ENCODE results near the gene COG5.

The COG5 gene

DNA sequence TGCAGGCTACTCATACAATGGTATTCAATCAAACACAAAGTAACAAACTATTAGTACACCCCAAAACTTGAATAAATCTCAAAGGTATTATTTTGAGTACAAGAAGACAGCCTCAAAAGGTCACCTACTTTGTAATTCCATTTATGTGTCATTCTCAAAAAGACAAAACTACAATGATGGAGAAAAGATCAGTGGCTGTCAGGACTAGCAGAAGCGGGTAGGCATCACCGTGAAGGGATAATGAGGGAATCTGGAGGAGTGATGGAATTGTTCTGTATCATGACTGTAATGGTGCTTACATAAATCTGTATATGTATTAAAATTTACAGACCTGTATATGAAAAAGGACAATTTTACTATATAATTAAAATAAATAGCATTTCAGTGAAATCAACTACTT is 37.0 kb downstream of the COG5 start:
- in situ Hi-C loops (cut with MboI; ENCODE audit: low sequenced_read_pairs): no loop called here

DNA sequence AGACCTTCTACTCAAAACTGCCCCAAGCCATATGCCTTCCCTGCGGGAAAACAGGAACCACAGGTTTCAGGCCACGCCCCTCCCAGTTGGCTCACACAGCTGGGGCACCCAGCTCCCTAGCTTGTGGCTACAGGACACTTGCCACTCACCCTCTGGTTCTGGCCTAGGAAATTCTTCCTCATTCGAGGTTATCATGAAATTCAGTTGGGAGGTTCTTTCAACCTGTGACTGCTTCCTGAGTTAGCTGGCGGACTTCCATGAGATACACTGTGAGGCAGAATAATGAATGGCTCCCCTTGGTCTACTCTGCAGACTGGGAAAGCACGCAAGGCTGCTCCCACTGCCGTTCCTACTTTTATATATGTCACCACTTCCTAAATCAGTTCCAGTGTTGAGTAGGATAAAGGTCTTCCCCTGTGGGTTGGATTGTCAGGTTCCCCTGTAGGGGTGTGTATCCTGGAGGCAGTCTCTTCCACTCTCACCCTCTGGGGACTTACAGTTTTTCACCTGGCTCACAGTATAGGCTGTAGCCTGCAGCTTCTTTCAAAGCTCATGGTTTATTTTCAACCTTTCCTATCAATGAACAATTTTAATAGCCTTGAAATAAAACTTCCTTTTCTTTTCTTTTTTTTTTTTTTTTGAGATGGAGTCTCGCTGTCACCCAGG is 56.9 kb downstream of the COG5 start:
- in situ Hi-C loops (cut with MboI; ENCODE audit: low sequenced_read_pairs): no loop called here

DNA sequence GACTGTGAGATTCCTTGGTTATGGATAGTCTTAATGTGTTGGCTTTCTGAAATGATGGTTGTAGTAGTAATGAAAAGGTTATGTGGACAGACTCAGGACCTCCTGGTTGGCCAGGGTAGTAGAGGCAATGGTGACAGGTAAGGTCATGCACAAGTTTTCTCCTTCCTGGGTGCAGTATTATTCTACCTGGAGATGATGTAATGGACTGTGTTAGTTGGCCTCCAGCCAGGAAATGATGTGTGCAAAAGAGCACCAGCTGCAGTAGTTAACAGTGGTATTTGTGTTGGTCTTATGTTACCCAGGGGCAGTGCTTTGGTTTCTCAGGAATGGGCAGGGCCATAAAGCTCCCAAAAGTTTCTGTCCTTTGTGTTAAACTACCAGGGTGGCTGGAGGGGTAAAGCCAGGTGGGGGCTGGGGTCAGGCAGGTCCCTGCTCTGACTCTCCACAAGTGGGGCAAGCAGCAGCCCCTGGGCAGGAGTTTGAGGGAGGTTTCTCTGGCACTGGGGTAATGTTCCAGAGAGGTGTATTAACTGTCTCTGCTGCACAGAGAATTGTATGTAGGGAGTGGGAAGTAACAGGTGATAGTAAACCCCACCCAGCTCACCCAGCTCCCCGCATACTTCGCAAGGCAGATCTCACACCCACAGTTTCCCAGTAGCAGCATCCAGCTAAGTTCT is 57.6 kb downstream of the COG5 start:
- in situ Hi-C loops (cut with MboI; ENCODE audit: low sequenced_read_pairs): no loop called here

GRCh38 chr7:107505362-107505761 is 58.4 kb downstream of the COG5 start:
- in situ Hi-C loops (cut with MboI; ENCODE audit: low sequenced_read_pairs): no loop called here

GRCh38 chr7:107503687-107504086 is 60.0 kb downstream of the COG5 start:
- in situ Hi-C loops (cut with MboI; ENCODE audit: low sequenced_read_pairs): no loop called here

DNA sequence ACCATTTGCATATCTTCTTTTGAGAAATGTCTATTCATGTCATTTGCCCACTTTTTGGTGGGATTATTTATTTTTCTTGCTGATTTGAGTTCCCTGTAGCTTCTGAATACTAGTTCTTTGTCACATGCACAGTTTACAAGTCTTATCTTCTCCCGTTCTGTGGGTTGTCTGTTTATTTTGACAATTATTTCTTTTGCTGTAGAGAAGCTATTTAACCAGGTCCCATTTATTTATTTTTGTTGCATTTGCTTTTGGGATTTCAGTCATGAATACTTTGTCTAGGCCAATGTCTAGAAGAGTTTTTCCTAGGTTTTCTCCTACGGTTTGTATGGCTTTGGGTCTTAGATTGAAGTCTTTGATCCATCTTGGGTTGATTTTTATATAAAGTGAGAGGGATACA is 60.9 kb downstream of the COG5 start:
- in situ Hi-C loops (cut with MboI; ENCODE audit: low sequenced_read_pairs): no loop called here

DNA sequence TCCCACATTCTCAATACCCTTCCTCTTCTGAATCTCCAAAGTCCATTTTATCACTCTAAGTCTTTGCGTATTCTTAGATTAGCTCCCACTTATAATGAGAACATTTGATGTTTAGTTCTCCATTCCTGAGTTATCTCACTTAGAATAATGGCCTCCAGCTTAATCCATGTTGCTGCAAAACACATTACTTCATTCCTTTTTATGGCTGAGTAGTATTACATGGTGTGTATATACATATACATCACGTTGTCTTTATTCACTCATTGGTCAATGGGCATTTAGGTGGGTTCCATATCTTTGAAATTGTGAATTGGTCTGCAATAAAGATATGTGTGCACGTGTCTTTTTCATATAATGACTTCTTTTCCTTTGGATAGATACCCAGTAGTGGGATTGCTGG is 61.6 kb downstream of the COG5 start:
- in situ Hi-C loops (cut with MboI; ENCODE audit: low sequenced_read_pairs): no loop called here

DNA sequence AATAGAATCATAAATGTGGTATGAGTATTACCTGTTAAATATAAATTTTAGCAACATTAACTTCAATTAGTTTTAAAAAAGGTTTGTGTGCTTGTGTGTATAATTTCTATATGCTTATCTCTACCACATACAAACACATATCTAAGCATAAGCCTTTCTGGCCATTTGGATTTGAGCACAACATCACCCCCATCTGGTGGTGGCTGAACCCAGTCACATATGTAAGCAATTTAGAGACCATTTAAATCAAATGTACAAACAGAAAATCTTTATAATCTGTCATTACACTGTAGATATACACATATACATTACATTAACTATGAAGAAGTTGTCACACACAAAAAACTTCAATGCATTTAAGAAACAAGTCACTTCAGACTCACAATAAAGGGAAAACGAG is 62.1 kb downstream of the COG5 start:
- in situ Hi-C loops (cut with MboI; ENCODE audit: low sequenced_read_pairs): no loop called here

DNA sequence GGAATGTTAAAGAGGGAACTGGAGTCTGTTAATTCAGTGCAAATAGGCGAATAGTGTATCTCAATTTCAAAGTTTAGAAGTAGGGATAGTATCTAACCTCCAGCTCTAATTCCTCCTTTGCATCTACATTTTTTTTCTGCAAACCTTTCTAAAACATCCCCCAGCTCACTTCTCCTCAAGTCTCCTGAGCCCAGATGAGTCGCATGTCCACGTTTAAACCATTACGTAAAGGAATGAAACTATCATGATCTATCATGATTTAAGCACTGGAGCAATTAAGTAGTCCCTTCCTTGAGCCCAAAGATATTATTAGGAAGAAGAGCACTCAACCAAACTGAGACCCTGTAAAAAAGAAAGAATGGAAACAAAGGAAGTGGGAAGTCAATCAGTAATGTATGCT is 64.0 kb downstream of the COG5 start:
- in situ Hi-C loops (cut with MboI; ENCODE audit: low sequenced_read_pairs): no loop called here

DNA sequence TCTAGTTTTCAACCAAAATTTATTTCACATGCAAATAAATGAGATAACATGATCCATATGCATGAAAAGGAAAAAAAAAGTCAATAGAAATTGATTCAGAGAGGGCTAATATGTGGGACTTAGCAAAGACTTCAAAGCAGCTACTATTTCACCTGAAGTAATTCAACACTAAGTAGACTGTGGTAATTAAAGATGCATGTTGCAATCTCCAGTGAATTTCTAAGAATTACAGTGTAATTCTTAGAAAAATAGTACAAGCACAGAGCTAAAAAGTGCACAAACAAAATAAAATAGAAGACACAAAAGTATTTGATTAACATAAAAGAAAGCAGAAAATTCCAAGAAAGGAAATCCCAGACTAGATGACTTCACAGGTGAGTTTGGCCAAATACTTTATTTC is 68.2 kb downstream of the COG5 start:
- in situ Hi-C loops (cut with MboI; ENCODE audit: low sequenced_read_pairs): no loop called here

DNA sequence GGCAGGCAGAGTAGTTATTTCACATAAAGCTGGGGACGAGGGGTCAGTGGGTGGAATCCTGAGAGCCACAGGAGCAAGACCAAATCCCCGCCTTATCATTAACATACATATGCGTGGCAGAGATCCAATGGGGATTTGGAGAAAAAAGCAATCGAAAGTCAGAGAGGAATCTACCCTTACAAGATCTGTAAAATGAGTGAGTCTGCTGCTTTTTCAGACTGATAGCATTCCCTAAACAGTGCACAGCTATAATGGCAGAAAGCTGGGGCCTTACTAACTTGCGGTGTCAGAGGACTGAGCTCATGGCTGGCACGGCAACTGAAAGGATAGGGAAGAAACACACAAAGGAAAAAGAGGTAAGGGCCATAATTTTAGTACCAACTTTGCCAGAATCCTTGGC is 68.8 kb downstream of the COG5 start:
- in situ Hi-C loops (cut with MboI; ENCODE audit: low sequenced_read_pairs): no loop called here

GRCh38 chr7:107494315-107494751 is 69.4 kb downstream of the COG5 start:
- in situ Hi-C loops (cut with MboI; ENCODE audit: low sequenced_read_pairs): no loop called here

GRCh38 chr7:107492875-107493274 is 70.8 kb downstream of the COG5 start:
- in situ Hi-C loops (cut with MboI; ENCODE audit: low sequenced_read_pairs): no loop called here

DNA sequence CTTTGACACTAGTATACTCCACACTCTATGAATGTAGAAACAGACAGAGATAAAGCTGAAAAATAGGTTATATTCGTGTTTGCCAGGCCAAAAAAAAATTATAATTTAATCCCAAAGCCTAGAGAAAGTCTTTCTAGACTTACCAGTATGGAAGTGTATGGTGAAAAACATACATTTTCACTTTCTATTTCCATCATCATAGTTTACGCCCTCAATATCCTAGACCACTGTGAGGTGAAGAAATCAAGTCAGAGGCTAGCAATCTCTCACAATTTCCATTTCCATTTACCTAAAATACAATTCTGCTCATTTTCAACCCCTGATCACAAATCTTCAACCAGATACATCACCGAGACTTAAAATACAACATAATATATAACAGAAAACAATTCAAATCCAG is 77.7 kb downstream of the COG5 start:
- in situ Hi-C loops (cut with MboI; ENCODE audit: low sequenced_read_pairs): no loop called here

GRCh38 chr7:107482571-107482970 is 81.1 kb downstream of the COG5 start:
- in situ Hi-C loops (cut with MboI; ENCODE audit: low sequenced_read_pairs): no loop called here

GRCh38 chr7:107480932-107481331 is 82.8 kb downstream of the COG5 start:
- in situ Hi-C loops (cut with MboI; ENCODE audit: low sequenced_read_pairs): no loop called here

- in situ Hi-C loops (cut with MboI; ENCODE audit: low sequenced_read_pairs): no loop called here
Measured at GRCh38 chr7:107479303-107479702, 84.4 kb downstream of the COG5 start.

- in situ Hi-C loops (cut with MboI; ENCODE audit: low sequenced_read_pairs): no loop called here
Measured at GRCh38 chr7:107474104-107474521, 89.6 kb downstream of the COG5 start.

DNA sequence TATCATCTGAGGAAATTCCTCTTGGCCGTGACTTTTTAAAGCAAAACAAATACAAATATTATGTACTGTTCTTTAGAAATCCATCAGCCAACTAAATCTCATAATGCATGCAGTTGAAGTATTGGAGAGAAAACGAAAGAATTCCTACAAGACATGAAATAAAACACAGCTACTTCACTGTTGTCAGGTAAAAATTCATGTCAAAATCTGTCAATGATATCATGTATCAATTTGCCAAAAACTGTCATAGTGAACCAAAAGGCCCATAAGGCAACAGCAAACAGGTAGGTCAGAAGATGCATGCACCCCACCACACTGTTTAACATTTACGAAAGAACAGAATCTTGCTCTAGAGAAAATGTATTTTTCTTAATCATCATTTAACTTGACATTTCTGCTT is 91.6 kb downstream of the COG5 start:
- in situ Hi-C loops (cut with MboI; ENCODE audit: low sequenced_read_pairs): no loop called here

GRCh38 chr7:107471292-107472070 is 92.2 kb downstream of the COG5 start:
- in situ Hi-C loops (cut with MboI; ENCODE audit: low sequenced_read_pairs): no loop called here

DNA sequence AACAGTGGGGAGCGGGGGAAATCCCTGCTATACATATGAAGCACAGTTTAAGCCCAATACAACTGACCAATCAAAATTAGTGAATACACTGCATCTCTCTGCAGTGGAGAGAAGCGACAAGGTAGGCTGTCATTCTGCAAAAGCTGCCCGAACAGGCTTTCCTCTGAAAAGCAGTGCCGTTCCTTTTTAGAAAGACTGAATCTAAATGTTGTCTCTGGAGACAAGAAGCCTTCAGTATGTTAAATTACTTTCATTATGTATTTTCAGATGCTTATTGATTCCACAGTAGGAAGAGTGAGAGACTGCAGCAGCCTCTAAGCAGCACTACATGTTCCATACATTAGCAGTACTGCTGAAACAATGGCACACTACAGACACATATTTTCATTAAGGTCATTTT is 93.8 kb downstream of the COG5 start, which contains the start of gene GPR22:
GPR22 (plus strand) TSS at position 129 of the 400 bp plus-strand sequence. CDS start 4,004 bp downstream, outside the sequence.
- in situ Hi-C loops (cut with MboI; ENCODE audit: low sequenced_read_pairs): no loop called here

DNA sequence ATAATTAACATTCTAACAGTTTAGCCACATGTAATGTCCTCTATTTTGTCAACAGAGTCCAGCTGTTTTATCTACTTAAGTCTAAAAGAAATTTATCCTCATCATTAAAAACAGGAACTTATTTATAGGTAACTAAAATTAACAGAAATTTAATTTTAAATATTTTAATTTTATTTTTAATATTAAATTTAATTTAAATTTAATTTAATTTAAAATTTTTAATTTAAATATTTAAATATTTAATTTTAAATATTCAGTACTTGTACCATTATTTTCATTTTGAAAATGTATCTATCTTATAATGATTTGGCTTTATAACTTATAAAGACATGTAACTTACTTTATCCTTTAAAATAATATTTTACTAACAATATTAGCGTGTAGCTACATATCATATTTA is 94.9 kb downstream of the COG5 start:
- in situ Hi-C loops (cut with MboI; ENCODE audit: low sequenced_read_pairs): no loop called here

Data from HL-60/S4 treated with retinoic acid at 250 ng/mL for 4 days and 3 days (cell line).